Fibroblast of pulmonary artery (primary cell): ENCODE measurements around the gene STK17A.

ENCODE experiments used
- DNase-seq: peaks from one replicate; pipeline ENCODE4 v3.0.0-alpha.2; 2010; ENCODE audit warnings: low read depth
- H3K4me3 ChIP-seq: replicated peaks from 2 replicates; pipeline ENCODE4 v1.5.1; 2011; ENCODE audit warnings: low read depth, mild to moderate bottlenecking, control low read depth, low read length, moderate library complexity
- CTCF ChIP-seq: IDR thresholded peaks from 2 replicates; pipeline ENCODE4 v1.5.1; 2011; ENCODE audit warnings: mild to moderate bottlenecking, control low read depth, low read length, inconsistent platforms; ENCODE audit errors: missing control alignments

The STK17A gene

GRCh38 chr7:43538404-43538771, 44.5 kb upstream of the STK17A start:
- no peak overlapping the region for H3K4me3 ChIP-seq
- TF ChIP-seq CTCF: no peak
- DNase-seq: no peak

GRCh38 chr7:43540471-43540870, 42.4 kb upstream of the STK17A start:
- H3K4me3 ChIP-seq: no peak overlapping the region
- no peak for TF ChIP-seq CTCF
- DNase-seq: no peak

GRCh38 chr7:43542716-43543115, 40.2 kb upstream of the STK17A start:
- H3K4me3 ChIP-seq: no peak overlapping the region
- no peak for DNase-seq
- TF ChIP-seq CTCF: no peak

- DNase-seq: no peak
- H3K4me3 ChIP-seq: no peak overlapping the region
- no peak for TF ChIP-seq CTCF
Observed at GRCh38 chr7:43546231-43546630, 36.7 kb upstream of the STK17A start.

- TF ChIP-seq CTCF: no peak
- no peak overlapping the region for H3K4me3 ChIP-seq
- no peak for DNase-seq
Observed at GRCh38 chr7:43550427-43550826, 32.5 kb upstream of the STK17A start.

- H3K4me3 ChIP-seq: no peak overlapping the region
- no peak for DNase-seq
- TF ChIP-seq CTCF: no peak
Observed at GRCh38 chr7:43552122-43552521, 30.8 kb upstream of the STK17A start.

GRCh38 chr7:43553999-43554398, 28.9 kb upstream of the STK17A start:
- H3K4me3 ChIP-seq: no peak overlapping the region
- no peak for TF ChIP-seq CTCF
- peak; percentile 83 for DNase-seq
